Mesothelial cell of epicardium (in vitro differentiated cells): ENCODE measurements around the gene NHLRC3. TPM values are rescaled to one million over a fixed set of nuclear protein-coding genes. Genes with fewer than 3 reads are reported as not detected.

Source experiments
- DNase-seq, 2 experiments: peaks; one replicate each; pipeline ENCODE4 v3.0.0; 2021; ENCODE audit warnings: low spot score in 2 of 2; ENCODE audit not compliant: unreplicated experiment in 2 of 2
- H3K27ac Mint-ChIP-seq: 2 replicates; pipeline ENCODE4 v1.8.0; 2021; ENCODE audit warnings: mixed read lengths
- H3K27me3 Mint-ChIP-seq: 2 replicates; pipeline ENCODE4 v1.8.0; 2021; ENCODE audit warnings: low read depth, mixed read lengths
- H3K36me3 Mint-ChIP-seq: 2 replicates; pipeline ENCODE4 v1.8.0; 2021; ENCODE audit warnings: mixed read lengths
- H3K4me1 Mint-ChIP-seq: 2 replicates; pipeline ENCODE4 v1.8.0; 2021; ENCODE audit warnings: mixed read lengths
- H3K4me3 Mint-ChIP-seq: 2 replicates; pipeline ENCODE4 v1.8.0; 2021; ENCODE audit warnings: mild to moderate bottlenecking, moderate library complexity, mixed read lengths
- H3K9me3 Mint-ChIP-seq: 2 replicates; pipeline ENCODE4 v1.8.0; 2021; ENCODE audit warnings: mixed read lengths
- CTCF ChIP-seq: fragments of 200-600 bp; sonication (generic); IDR thresholded peaks from one replicate; pipeline ENCODE4 v1.5.0; 2021; ENCODE audit warnings: antibody characterized with exemption; ENCODE audit not compliant: unreplicated experiment
- total RNA-seq: library from RNA; stranded (reverse); gene quantifications from 3 replicates; pipeline ENCODE4 v1.2.1, GENCODE V29; 2021

The NHLRC3 gene
- total RNA-seq, 1 donor from 2014 or later: 42.2 TPM

DNA sequence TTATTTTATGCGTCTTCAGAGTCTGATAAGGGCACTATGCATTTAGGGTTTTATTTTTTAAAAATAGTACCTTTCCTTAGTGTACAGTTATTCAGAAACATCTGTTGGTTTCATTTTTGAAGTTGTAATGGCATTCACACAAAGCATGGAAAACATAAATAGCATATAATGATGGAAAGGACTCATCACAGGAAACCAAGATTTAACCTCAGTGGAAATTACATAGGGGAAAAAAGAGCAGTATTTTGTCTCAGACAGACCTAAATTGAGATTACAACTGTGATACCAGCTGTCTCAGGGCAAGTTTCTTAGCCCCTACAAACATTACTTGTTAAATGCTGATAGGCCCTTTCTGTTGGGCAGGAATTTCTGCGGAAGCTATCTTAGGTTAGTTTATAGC lies 57.2 kb downstream of the NHLRC3 start:
- Mint-ChIP-seq H3K4me3 (no peak overlapping the region), H3K9me3 (no peaks in the 10 kb centered on the region), H3K27ac (no peak overlapping the region), H3K36me3 (no peaks in the 10 kb centered on the region), H3K27me3 (no peaks in the 10 kb centered on the region), H3K4me1 (no peaks in the 10 kb centered on the region)
- no peak for DNase-seq
- TF ChIP-seq CTCF: no peak

- no peak for TF ChIP-seq CTCF
- peaks cover 5% of the 10 kb centered on the region for H3K4me1 Mint-ChIP-seq
- no peaks in the 10 kb centered on the region for H3K36me3 Mint-ChIP-seq
- no peaks in the 10 kb centered on the region for H3K27me3 Mint-ChIP-seq
- no peak overlapping the region for H3K27ac Mint-ChIP-seq
- DNase-seq: no peak
- no peak overlapping the region for H3K4me3 Mint-ChIP-seq
- no peaks in the 10 kb centered on the region for H3K9me3 Mint-ChIP-seq
Measured at GRCh38 chr13:39099231-39099630, 61.0 kb downstream of the NHLRC3 start.

Other genes with a start within 250 kb of the NHLRC3 start
- not detected in 3 replicates for gene STOML3, start 47.6 kb upstream of the NHLRC3 start, total RNA-seq
- gene PROSER1, start 367 bp upstream of the NHLRC3 start, total RNA-seq: 54.4 to 58.8 TPM (median 58.0 TPM) in 3 replicates